ENCODE data around the gene TSPAN11. TPM values are rescaled to one million over a fixed set of nuclear protein-coding genes. Genes with fewer than 3 reads are reported as not detected.

Gene TSPAN11
- total RNA-seq, 1 donor from 2014 or later, result 31.0 TPM

DNA sequence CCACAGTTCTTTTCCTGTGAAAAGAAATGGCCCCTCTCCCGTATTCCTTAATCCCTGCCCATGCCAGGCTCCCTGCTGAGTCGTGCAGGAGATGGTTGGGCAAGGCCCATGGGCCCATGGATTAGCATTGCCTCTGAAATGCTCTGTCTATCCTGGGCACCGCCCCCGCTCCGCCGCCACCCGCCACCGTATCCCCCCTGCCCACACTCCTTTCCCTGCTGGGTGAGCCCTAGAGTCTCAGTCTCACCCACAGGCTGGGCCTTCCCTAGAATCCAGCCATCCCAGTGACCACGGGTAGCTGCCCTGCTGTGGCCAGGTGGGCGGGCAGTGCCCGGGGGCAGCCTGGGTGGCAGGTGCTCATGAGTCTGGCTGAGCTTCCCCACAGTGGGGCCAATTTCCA lies 50.6 kb downstream of the TSPAN11 start:
- Mint-ChIP-seq H3K4me1 (ENCODE audit: low read depth, unreplicated experiment) (peaks cover 26% of the 10 kb centered on the region), H3K4me3 (ENCODE audit: unreplicated experiment) (no peak overlapping the region), H3K27ac (ENCODE audit: unreplicated experiment) (peak overlapping the region; percentile 33), H3K9me3 (ENCODE audit: unreplicated experiment) (peaks cover 10% of the 10 kb centered on the region), H3K27me3 (ENCODE audit: unreplicated experiment) (peaks cover 17% of the 10 kb centered on the region), H3K36me3 (ENCODE audit: unreplicated experiment) (peaks cover 11% of the 10 kb centered on the region)
- no peak for TF ChIP-seq CTCF (IDR thresholded peaks at IDR 0.05; ENCODE audit: partially characterized antibody, unreplicated experiment)
- no peak for DNase-seq

DNA sequence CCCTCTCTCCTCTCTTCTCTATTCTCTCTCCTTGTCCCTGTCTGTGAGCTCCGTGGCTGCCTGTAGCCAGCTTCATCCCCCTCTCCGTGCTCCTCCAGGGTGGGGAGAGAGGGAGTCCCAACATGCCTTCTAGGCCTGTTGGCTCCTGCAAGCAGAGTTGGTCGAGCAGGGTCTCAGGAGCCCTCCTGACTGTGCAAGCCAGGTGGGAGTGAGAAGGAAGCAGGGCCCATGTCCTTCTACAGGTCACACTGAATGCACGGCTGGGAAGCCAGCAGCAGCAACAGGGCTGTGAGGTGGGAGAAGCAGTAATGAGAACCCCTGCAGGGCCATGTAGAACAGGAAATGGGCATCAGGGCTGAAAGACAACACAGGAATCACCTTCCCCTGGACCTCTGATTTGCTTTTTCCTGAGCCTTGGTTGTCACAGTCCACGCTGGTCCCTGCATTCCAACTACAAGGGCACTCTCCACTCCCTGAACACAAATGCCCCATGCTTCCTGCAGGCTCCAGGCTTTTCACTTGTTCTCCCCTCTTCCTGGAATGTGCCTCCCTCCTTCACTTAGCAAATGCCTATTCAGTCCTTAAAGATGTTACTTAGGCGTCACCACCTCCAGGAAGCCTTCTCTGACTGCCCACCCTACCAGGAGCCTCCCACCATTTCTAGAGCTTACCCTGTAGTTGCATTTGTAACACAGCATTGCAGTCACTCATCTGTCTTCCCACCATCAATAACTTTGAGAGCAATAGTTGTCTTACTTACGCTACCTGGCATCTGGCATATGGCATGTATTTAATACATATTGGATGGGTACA lies 51.2 kb downstream of the TSPAN11 start:
- peaks cover 15% of the 10 kb centered on the region for H3K27me3 Mint-ChIP-seq (ENCODE audit: unreplicated experiment)
- no peak overlapping the region for H3K4me3 Mint-ChIP-seq (ENCODE audit: unreplicated experiment)
- DNase-seq, result no peak
- no peak for TF ChIP-seq CTCF (IDR thresholded peaks at IDR 0.05; ENCODE audit: partially characterized antibody, unreplicated experiment)
- peaks cover 10% of the 10 kb centered on the region for H3K9me3 Mint-ChIP-seq (ENCODE audit: unreplicated experiment)
- H3K36me3 Mint-ChIP-seq (ENCODE audit: unreplicated experiment), result peaks cover 11% of the 10 kb centered on the region
- peak overlapping the region; percentile 15 for H3K27ac Mint-ChIP-seq (ENCODE audit: unreplicated experiment)
- peaks cover 26% of the 10 kb centered on the region for H3K4me1 Mint-ChIP-seq (ENCODE audit: low read depth, unreplicated experiment)

DNA sequence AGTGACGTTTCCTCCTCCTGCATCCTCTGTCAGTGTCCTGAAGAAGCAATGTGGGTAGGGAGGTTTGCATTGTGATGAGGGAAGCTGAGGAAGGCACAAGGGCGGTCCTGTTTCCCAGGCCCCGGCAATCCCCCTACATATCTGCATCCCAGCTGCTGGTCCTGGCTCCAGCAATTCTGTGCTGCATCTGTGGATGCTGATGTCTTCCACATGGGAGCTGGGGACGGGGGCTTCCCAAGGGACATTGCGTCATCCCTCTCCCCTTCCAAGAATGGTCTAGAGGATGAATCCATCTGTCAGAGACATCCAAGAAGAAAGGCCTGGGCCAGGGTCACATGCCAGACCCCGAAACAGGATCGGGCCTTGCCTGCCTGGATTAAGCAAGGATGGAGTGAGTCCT lies 52.1 kb downstream of the TSPAN11 start:
- Mint-ChIP-seq H3K27ac (ENCODE audit: unreplicated experiment) (peak overlapping the region; percentile 48), H3K4me3 (ENCODE audit: unreplicated experiment) (no peak overlapping the region), H3K9me3 (ENCODE audit: unreplicated experiment) (peaks cover 10% of the 10 kb centered on the region), H3K4me1 (ENCODE audit: low read depth, unreplicated experiment) (peaks cover 26% of the 10 kb centered on the region), H3K36me3 (ENCODE audit: unreplicated experiment) (peaks cover 11% of the 10 kb centered on the region), H3K27me3 (ENCODE audit: unreplicated experiment) (peaks cover 15% of the 10 kb centered on the region)
- no peak for TF ChIP-seq CTCF (IDR thresholded peaks at IDR 0.05; ENCODE audit: partially characterized antibody, unreplicated experiment)
- no peak for DNase-seq

- Mint-ChIP-seq H3K27ac (ENCODE audit: unreplicated experiment) (peak overlapping the region; percentile 48), H3K4me3 (ENCODE audit: unreplicated experiment) (peak overlapping the region; percentile 46), H3K36me3 (ENCODE audit: unreplicated experiment) (peaks cover 9% of the 10 kb centered on the region), H3K4me1 (ENCODE audit: low read depth, unreplicated experiment) (peaks cover 26% of the 10 kb centered on the region), H3K9me3 (ENCODE audit: unreplicated experiment) (peaks cover 10% of the 10 kb centered on the region), H3K27me3 (ENCODE audit: unreplicated experiment) (peaks cover 13% of the 10 kb centered on the region)
- DNase-seq, result no peak
- no peak for TF ChIP-seq CTCF (IDR thresholded peaks at IDR 0.05; ENCODE audit: partially characterized antibody, unreplicated experiment)
Observed at GRCh38 chr12:30979371-30980259, 53.1 kb downstream of the TSPAN11 start.

Measured in glutamatergic neuron (in vitro differentiated cells).